GM19467 (cell line): ENCODE data around the gene ATP9A.
"Not testable (repeated sequence)": the region's sequence is repeated elsewhere in the genome, so short reads cannot be mapped to it uniquely, and the experiment has no call there.

Experiments
- ATAC-seq: cut with Tn5 transposase; IDR thresholded peaks from one replicate; pipeline ENCODE4 v1.9.1; 2021; ENCODE audit warnings: mild to moderate bottlenecking, moderate library complexity; ENCODE audit not compliant: unreplicated experiment

The ATP9A gene

GRCh38 chr20:51584737-51585136 is 183.5 kb downstream of the ATP9A start:
- ATAC-seq: no peak

- no peak for ATAC-seq
Observed at GRCh38 chr20:51584116-51584515, 184.1 kb downstream of the ATP9A start.

GRCh38 chr20:51583499-51583898 is 184.7 kb downstream of the ATP9A start:
- no peak for ATAC-seq

GRCh38 chr20:51583073-51583472 is 185.1 kb downstream of the ATP9A start:
- ATAC-seq: no peak

GRCh38 chr20:51581571-51581970 is 186.6 kb downstream of the ATP9A start:
- ATAC-seq: no peak

- no peak for ATAC-seq
Observed at GRCh38 chr20:51579137-51579536, 189.1 kb downstream of the ATP9A start.

- no peak for ATAC-seq
Observed at GRCh38 chr20:51578145-51578459, 190.1 kb downstream of the ATP9A start.

- ATAC-seq: no peak
Observed at GRCh38 chr20:51577432-51578144, 190.6 kb downstream of the ATP9A start.

- ATAC-seq: no peak
Observed at GRCh38 chr20:51575486-51575885, 192.7 kb downstream of the ATP9A start.

- ATAC-seq: no peak
Observed at GRCh38 chr20:51574248-51575033, 193.7 kb downstream of the ATP9A start.

- ATAC-seq: no peak
Observed at GRCh38 chr20:51573576-51574243, 194.5 kb downstream of the ATP9A start.

- no peak for ATAC-seq
Observed at GRCh38 chr20:51571460-51571794, 196.8 kb downstream of the ATP9A start.

- ATAC-seq: no peak
Observed at GRCh38 chr20:51570739-51571459, 197.3 kb downstream of the ATP9A start.

GRCh38 chr20:51569815-51570738 is 198.1 kb downstream of the ATP9A start:
- ATAC-seq: no peak

- ATAC-seq: not testable (repeated sequence)
Observed at GRCh38 chr20:51568533-51568932, 199.7 kb downstream of the ATP9A start.

- ATAC-seq: no peak
Observed at GRCh38 chr20:51567622-51568021, 200.6 kb downstream of the ATP9A start.

- ATAC-seq: no peak
Observed at GRCh38 chr20:51566594-51566993, 201.6 kb downstream of the ATP9A start.

- ATAC-seq: no peak
Observed at GRCh38 chr20:51565298-51566144, 202.7 kb downstream of the ATP9A start.
